IPS-18c (cell line): ENCODE results near the gene GDF15.

Experiments used
- H3K4me3 ChIP-seq: 2 replicates; pipeline ENCODE4 v1.7.0; 2013; ENCODE audit warnings: low read depth, mild to moderate bottlenecking, low read length, moderate library complexity; ENCODE audit not compliant: insufficient read depth
- H3K9me3 ChIP-seq: one replicate; pipeline ENCODE4 v1.6.1; 2013; ENCODE audit warnings: mild to moderate bottlenecking, low read length, moderate library complexity; ENCODE audit not compliant: control insufficient read depth, insufficient read depth

The GDF15 gene

GRCh38 chr19:18423258-18424020 lies 37.5 kb downstream of the GDF15 start:
- no peaks in the 10 kb centered on the region for H3K9me3 ChIP-seq
- H3K4me3 ChIP-seq: no peak overlapping the region

- Histone ChIP-seq H3K4me3 (no peak overlapping the region), H3K9me3 (no peaks in the 10 kb centered on the region)
Measured at GRCh38 chr19:18424122-18424889, 38.3 kb downstream of the GDF15 start.

- H3K9me3 ChIP-seq: no peaks in the 10 kb centered on the region
- H3K4me3 ChIP-seq: no peak overlapping the region
Measured at GRCh38 chr19:18424890-18425514, 39.0 kb downstream of the GDF15 start.

- Histone ChIP-seq H3K9me3 (no peaks in the 10 kb centered on the region), H3K4me3 (no peak overlapping the region)
Measured at GRCh38 chr19:18425515-18426415, 39.8 kb downstream of the GDF15 start.

GRCh38 chr19:18426416-18426767 lies 40.4 kb downstream of the GDF15 start:
- Histone ChIP-seq H3K9me3 (no peaks in the 10 kb centered on the region), H3K4me3 (no peak overlapping the region)

GRCh38 chr19:18427080-18427742 lies 41.3 kb downstream of the GDF15 start:
- Histone ChIP-seq H3K9me3 (no peaks in the 10 kb centered on the region), H3K4me3 (no peak overlapping the region)

- no peak overlapping the region for H3K4me3 ChIP-seq
- H3K9me3 ChIP-seq: no peaks in the 10 kb centered on the region
Measured at GRCh38 chr19:18427743-18428113, 41.8 kb downstream of the GDF15 start.

- no peak overlapping the region; the same call in 1 of the 2 replicates for H3K4me3 ChIP-seq
- no peaks in the 10 kb centered on the region for H3K9me3 ChIP-seq
Measured at GRCh38 chr19:18428173-18428786, 42.3 kb downstream of the GDF15 start.

GRCh38 chr19:18428787-18429674 lies 43.1 kb downstream of the GDF15 start:
- no peaks in the 10 kb centered on the region for H3K9me3 ChIP-seq
- peak overlapping the region; percentile 71 for H3K4me3 ChIP-seq

GRCh38 chr19:18429717-18430416 lies 43.9 kb downstream of the GDF15 start:
- H3K9me3 ChIP-seq: no peaks in the 10 kb centered on the region
- peak overlapping the region; percentile 71 for H3K4me3 ChIP-seq

- no peaks in the 10 kb centered on the region for H3K9me3 ChIP-seq
- no peak overlapping the region for H3K4me3 ChIP-seq
Measured at GRCh38 chr19:18430417-18431144, 44.6 kb downstream of the GDF15 start.

- no peak overlapping the region; the same call in 1 of the 2 replicates for H3K4me3 ChIP-seq
Measured at GRCh38 chr19:18431351-18432197, 45.6 kb downstream of the GDF15 start.

GRCh38 chr19:18432275-18433014 lies 46.5 kb downstream of the GDF15 start:
- Histone ChIP-seq H3K9me3 (no peaks in the 10 kb centered on the region), H3K4me3 (peak overlapping the region; percentile 58)

More at GRCh38 chr19:18431351-18432197, 45.6 kb downstream of the GDF15 start:
- H3K9me3 ChIP-seq: no peaks in the 10 kb centered on the region
